ENCODE measurements around the gene GAGE10.
"Not testable (repeated sequence)": the region's sequence is repeated elsewhere in the genome, so short reads cannot be mapped to it uniquely, and the experiment has no call there.

Gene GAGE10

GRCh38 chrX:49323735-49324134 lies 20.3 kb downstream of the GAGE10 start:
- DNase-seq (ENCODE audit: low read depth) = not testable (repeated sequence)

- not testable (repeated sequence) for DNase-seq (ENCODE audit: low read depth)
These were observed 27.0 kb downstream of the GAGE10 start for GRCh38 chrX:49330421-49330820.

- DNase-seq (ENCODE audit: low read depth) = not testable (repeated sequence)
These were observed 27.8 kb downstream of the GAGE10 start, which contains the start of gene GAGE13 for GRCh38 chrX:49331282-49331681. TSS of gene GAGE13 (plus strand) at chrX:49331582. CDS start at chrX:49332738, 1,156 bp downstream.

GRCh38 chrX:49331841-49332240 lies 28.4 kb downstream of the GAGE10 start:
- peak; percentile 13 for DNase-seq (ENCODE audit: low read depth)

- DNase-seq (ENCODE audit: low read depth) = not testable (repeated sequence)
These were observed 38.0 kb downstream of the GAGE10 start for GRCh38 chrX:49341449-49341848.

- DNase-seq (ENCODE audit: low read depth) = not testable (repeated sequence)
These were observed 41.2 kb downstream of the GAGE10 start for GRCh38 chrX:49344496-49345175.

GRCh38 chrX:49345402-49345801 lies 42.0 kb downstream of the GAGE10 start:
- not testable (repeated sequence) for DNase-seq (ENCODE audit: low read depth)

GRCh38 chrX:49346150-49346549 lies 42.7 kb downstream of the GAGE10 start:
- not testable (repeated sequence) for DNase-seq (ENCODE audit: low read depth)

Measured in activated T-helper 9 cell treated with anti-CD3 and anti-CD28 coated beads, Interleukin-2, amount 50 U/mL, for 16 hours (primary cell).